Embryonic facial prominence (tissue), 1 donor: ENCODE data around the gene MRFAP1.
"Not testable (repeated sequence)": the region's sequence is repeated elsewhere in the genome, so short reads cannot be mapped to it uniquely, and the experiment has no call there.

Source experiments
- DNase-seq: peaks from one replicate; pipeline ENCODE4 v3.0.0-alpha.2; 2016; ENCODE audit errors: extremely low spot score

Gene MRFAP1

GRCh38 chr4:6668391-6668790 lies 27.9 kb downstream of the MRFAP1 start:
- DNase-seq = no peak

GRCh38 chr4:6671648-6672047 lies 31.2 kb downstream of the MRFAP1 start:
- no peak for DNase-seq

GRCh38 chr4:6672131-6672530 lies 31.6 kb downstream of the MRFAP1 start:
- no peak for DNase-seq

- not testable (repeated sequence) for DNase-seq
Measured at GRCh38 chr4:6672541-6673190, 32.2 kb downstream of the MRFAP1 start.

GRCh38 chr4:6673191-6673659 lies 32.7 kb downstream of the MRFAP1 start:
- DNase-seq = not testable (repeated sequence)

DNA sequence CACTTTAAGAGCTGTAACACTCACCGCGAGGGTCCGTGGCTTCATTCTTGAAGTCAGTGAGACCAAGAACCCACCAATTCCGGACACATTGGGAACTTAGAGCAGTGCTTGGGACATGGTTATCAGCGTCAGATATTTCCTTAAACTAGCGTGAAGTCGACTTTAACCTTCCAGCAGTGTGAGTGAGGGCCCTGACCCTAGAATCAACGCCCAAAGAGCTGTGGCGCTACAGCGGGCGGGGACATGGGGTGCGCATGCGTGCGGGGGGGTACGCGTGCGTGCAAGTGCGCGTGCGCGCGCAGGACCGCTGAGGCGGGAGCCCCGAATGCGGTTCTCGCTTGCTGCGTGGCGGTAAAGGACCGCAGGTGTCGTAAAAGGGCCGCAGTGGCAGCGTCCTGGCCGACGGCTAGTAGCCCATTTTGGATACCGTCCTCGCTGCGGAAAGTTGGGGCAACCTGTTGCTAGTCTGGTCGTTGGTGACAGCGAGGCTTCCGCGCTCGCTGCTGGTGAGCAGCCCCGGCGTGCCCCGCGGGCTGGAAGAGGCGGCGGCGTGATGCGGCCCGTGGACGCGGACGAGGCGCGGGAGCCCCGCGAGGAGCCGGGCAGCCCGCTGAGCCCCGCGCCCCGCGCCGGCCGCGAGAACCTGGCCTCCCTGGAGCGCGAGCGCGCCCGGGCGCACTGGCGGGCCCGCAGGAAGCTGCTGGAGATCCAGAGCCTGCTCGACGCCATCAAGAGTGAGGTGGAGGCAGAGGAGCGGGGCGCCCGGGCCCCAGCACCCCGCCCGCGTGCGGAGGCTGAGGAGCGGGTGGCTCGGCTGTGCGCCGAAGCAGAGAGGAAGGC lies 33.4 kb downstream of the MRFAP1 start:
- peak; percentile 79 for DNase-seq

DNA sequence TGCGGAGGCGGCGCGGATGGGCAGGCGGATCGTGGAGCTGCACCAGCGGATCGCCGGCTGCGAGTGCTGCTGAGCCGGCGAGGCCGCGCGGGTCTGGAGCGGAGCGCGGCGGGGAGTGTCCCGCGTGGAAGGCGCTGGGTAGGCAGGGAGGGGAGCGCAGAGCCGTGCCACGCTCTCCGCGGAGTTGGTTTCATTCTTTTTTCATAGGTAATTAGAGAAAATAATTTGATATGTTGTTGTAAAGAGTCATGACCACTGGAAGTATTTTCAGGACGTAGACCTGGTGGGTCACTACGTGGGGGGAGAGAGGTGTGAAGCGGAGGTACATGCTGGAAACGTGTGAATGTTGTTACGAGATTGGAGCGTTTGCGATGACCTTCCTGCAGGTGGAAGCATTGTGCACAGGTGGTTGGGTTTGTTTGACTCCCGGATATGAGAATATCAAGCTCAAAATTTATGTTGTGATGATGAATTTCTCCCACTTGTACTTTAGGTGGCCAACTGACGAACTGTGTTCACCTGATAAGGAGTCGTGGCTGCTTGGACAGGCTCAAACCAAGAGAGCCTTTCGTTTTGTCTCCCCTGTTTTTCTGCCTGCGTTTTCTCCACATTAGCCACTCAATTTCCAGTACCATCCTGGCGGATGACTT lies 34.1 kb downstream of the MRFAP1 start:
- DNase-seq = no peak

DNA sequence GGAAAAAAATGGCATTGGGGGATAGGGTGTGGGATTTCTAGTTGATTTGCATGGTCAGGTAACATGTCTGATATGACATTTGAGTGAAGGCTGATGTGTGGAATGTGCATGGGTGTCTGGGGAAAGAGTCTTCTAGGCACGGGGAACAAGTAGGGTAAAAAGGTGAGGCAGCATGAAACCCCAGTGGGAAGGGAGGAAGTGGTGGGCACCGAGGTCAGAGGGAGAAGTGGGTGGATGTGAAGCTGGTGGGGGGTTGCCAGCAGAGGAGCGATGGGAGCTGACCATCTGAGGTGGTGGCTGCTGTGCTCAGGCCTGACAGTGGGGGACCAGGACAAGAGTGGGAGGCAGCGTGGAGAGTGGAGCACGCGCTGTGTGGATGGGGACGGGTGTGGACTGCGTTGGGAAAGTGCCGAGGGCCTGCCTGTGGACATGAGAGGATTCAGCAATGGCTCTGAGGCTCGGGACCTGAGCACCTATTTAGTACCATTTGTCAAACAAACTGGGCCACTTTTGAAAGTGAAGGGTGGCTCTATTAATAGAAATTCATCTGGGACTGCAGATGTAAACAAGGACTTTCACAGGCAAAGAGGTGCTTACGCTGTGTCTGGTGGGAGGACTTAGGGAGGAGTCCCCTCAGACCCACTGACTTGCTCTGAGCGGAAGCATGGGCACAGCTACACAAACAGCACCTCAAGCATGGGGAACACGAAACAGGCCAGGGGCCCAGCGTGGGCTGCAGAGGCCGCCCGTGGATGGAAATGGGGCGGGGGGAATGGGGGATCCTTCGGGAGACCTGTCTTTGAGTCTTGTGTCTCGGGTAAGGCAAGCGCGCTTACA lies 36.5 kb downstream of the MRFAP1 start:
- DNase-seq = no peak

GRCh38 chr4:6680372-6681034 lies 40.0 kb downstream of the MRFAP1 start:
- no peak for DNase-seq

- DNase-seq = no peak
Measured at GRCh38 chr4:6681191-6681590, 40.7 kb downstream of the MRFAP1 start.

DNA sequence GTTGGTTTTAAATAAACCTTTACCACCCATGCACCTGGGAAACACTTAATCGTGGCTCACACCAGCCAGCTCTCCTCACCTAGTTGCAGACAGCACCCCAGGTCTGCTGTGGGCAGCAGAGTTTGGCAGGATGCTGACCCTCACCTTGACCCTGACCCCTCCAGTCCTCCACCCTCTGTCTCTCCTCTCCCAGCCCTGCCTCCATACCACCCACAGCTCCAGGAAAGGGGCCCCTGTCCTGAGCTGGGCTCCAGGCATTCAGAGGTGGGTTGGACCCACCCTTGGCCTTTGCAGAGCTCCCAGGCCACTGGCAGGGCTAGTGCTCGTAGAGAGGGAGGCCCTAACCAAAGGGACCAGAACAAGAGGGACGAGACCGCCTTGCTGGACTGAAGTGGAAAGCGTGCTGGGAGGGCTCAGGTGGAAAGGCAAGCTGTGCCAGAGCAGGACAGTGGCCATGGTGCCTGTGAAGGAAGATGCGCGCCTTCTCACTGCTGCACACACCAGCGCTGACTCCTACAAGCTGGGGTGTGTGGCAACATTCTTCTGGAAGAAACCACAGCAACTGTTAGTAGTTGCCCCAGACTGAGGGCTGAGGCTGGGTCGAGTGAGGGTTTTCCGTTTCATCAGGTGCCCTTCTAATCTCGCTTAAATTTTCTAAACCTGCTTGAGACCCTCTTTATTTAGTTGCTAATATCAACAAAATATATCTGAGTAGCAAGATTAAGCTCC lies 42.5 kb downstream of the MRFAP1 start:
- no peak for DNase-seq

GRCh38 chr4:6684656-6685055 lies 44.2 kb downstream of the MRFAP1 start:
- DNase-seq = no peak

DNA sequence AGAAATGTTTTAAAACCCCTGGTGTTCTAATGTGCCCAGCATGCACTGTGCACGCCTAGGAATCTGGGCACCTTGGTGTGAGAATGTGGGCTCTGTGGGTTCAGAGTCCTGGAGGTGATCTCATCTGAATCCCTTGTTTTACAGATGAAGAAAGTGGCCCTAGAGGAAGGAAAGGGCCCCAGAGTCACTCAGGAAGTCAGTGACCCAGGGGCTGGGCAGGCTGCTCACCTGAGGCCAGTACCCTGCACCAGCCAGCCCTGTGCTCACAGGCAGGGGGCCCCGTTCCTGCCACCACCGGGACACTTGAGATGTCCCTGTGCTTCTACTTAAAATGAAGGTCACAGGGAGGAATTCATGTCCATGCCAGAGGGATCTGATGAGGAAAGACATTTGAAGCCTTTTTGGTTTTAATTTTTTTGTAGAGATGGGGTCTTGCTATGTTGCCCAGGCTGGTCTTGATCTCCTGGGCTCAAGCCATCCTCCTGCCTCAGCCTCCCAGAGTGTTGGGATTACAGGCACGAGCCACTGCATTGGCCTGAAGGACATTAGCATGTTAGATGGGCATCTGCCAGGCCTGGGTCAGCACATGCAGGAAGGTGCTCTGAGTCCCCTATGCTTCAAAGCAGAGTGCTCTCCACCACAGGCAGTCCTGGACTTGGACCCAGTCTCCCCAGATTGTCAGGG lies 45.8 kb downstream of the MRFAP1 start:
- DNase-seq = no peak

- no peak for DNase-seq
Measured at GRCh38 chr4:6687947-6688878, 47.7 kb downstream of the MRFAP1 start.

DNA sequence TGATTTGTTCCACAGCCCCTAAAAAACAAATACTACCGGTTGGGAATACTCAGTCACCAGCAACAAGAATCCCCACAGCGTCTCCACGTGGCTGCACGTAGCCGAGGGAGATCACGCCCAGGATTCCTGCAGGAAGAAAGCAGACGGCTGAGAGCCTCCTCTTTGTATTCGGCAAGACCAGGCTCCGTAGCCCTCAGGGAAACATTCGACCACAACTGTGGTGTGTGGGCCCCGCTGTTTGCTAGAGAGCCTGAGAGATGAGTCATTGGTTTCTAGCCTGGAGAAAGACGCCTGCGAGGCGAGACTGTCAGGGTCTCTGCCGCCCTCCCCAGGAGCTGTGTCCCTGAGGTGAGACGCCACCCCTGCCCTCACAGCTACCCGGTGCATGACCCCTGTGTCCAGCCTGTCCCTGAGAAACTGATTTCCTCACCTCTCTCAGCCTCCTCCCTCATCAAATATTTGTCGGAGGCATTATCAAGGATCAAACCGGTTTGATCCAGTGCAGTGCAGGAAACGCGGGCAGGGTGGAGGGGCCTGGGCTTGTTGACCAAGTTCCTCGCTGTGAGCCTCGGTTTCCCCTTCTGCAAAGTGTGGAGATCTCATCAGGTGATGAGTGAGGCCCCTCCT lies 48.5 kb downstream of the MRFAP1 start:
- DNase-seq = peak; percentile 55

- DNase-seq = no peak
Measured at GRCh38 chr4:6689506-6689960, 49.0 kb downstream of the MRFAP1 start.
